ENCODE data around the gene ATP9B.

DNA sequence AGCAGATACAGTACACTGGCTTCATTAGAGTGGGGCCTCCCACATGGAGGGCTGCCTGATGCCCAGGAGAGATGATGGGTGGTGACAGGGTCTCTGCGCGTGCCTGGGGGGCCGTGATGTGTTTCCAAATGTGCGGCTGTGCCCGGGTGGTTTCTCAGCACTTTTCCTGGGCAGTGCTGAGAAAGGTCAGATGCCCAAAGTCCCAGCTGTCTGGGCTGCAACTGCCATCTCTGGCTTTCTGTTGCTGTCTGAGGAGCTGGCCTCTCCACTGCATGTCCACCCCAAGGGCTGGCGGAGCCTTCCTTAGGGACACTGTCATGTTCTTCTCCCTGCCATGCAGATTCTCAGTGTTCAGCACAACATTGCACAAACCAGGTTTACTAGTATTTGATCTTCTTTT is 263.9 kb downstream of the ATP9B start:
- TF ChIP-seq, protein P1, sequence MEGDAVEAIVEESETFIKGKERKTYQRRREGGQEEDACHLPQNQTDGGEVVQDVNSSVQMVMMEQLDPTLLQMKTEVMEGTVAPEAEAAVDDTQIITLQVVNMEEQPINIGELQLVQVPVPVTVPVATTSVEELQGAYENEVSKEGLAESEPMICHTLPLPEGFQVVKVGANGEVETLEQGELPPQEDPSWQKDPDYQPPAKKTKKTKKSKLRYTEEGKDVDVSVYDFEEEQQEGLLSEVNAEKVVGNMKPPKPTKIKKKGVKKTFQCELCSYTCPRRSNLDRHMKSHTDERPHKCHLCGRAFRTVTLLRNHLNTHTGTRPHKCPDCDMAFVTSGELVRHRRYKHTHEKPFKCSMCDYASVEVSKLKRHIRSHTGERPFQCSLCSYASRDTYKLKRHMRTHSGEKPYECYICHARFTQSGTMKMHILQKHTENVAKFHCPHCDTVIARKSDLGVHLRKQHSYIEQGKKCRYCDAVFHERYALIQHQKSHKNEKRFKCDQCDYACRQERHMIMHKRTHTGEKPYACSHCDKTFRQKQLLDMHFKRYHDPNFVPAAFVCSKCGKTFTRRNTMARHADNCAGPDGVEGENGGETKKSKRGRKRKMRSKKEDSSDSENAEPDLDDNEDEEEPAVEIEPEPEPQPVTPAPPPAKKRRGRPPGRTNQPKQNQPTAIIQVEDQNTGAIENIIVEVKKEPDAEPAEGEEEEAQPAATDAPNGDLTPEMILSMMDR (IDR thresholded peaks at IDR 0.05), result no peak
- TF ChIP-seq ZFX (IDR thresholded peaks at IDR 0.05; ENCODE audit: borderline replicate concordance), result no peak
